PC-3 (cell line): ENCODE measurements around the gene ZNF561.

Experiments used
- CTCF ChIP-seq: fragments of 300-600 bp; sonication (generic); conservative IDR thresholded peaks from 2 replicates; pipeline ENCODE4 v1.5.1; 2017; ENCODE audit warnings: antibody characterized with exemption, low read depth, mild to moderate bottlenecking, low read length
- EZH2 ChIP-seq: fragments of 300-600 bp; sonication (generic); IDR thresholded peaks from one replicate; pipeline ENCODE4 v1.6.1; 2017; ENCODE audit warnings: antibody characterized with exemption, mild to moderate bottlenecking, low read length; ENCODE audit not compliant: unreplicated experiment
- EZH2phosphoT487 ChIP-seq: fragments of 300-600 bp; sonication (generic); IDR thresholded peaks from 2 replicates; pipeline ENCODE4 v1.6.1; 2018; ENCODE audit warnings: mild to moderate bottlenecking, antibody characterized with exemption, low read length, borderline replicate concordance

DNA sequence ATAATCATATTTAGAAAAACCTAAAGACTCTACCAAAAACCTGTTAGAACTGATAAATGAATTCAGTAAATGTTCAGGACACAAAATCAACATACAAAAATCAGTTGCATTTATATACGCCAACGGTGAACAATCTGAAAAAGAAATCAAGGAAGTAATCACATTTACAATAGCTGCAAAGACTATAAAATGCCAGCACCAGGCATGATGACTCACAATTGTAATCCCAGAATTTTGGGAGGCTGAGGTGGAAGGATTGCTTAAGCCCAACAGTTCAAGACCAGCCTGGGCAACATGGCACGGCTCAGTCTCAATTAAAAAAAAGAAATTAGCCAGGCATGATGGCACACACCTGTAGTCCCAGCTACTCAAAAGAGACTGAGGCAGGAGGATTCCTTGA is 46.9 kb upstream of the ZNF561 start:
- no peak for TF ChIP-seq EZH2phosphoT487
- no peak for TF ChIP-seq CTCF
- no peak for TF ChIP-seq EZH2
